HG03159 (cell line): ENCODE results near the gene CREBZF.
"Not testable (repeated sequence)": the region's sequence is repeated elsewhere in the genome, so short reads cannot be mapped to it uniquely, and the experiment has no call there.

ENCODE experiments used
- ATAC-seq: cut with Tn5 transposase; IDR thresholded peaks from one replicate; pipeline ENCODE4 v1.9.1; 2021; ENCODE audit warnings: mild to moderate bottlenecking, moderate library complexity; ENCODE audit not compliant: unreplicated experiment

CREBZF gene

GRCh38 chr11:85670949-85671663 is 6.2 kb upstream of the CREBZF start:
- not testable (repeated sequence) for ATAC-seq

- no peak for ATAC-seq
Observed at GRCh38 chr11:85668157-85668556, 3.2 kb upstream of the CREBZF start.

- ATAC-seq = no peak
Observed at GRCh38 chr11:85666687-85667086, 1.8 kb upstream of the CREBZF start.

- ATAC-seq = no peak
Observed at GRCh38 chr11:85665733-85666132, 804 bp upstream of the CREBZF start.

- ATAC-seq = peak; percentile 77
Observed at GRCh38 chr11:85663753-85664614, 945 bp downstream of the CREBZF start.

- no peak for ATAC-seq
Observed at GRCh38 chr11:85663080-85663752, 1.7 kb downstream of the CREBZF start.

- no peak for ATAC-seq
Observed at GRCh38 chr11:85661972-85662664, 2.8 kb downstream of the CREBZF start.

- ATAC-seq = no peak
Observed at GRCh38 chr11:85658180-85658579, 6.7 kb downstream of the CREBZF start.

GRCh38 chr11:85656777-85657176 is 8.2 kb downstream of the CREBZF start:
- no peak for ATAC-seq

GRCh38 chr11:85654343-85654742 is 10.6 kb downstream of the CREBZF start:
- not testable (repeated sequence) for ATAC-seq

GRCh38 chr11:85652786-85653447 is 12.0 kb downstream of the CREBZF start:
- ATAC-seq = no peak

GRCh38 chr11:85651118-85651517 is 13.8 kb downstream of the CREBZF start:
- ATAC-seq = no peak

- peak; percentile 99 for ATAC-seq
Observed at GRCh38 chr11:85647604-85648299, 17.2 kb downstream of the CREBZF start, which contains the start of gene TMEM126A. Gene TMEM126A (plus strand): TSS chr11:85647967. CDS start chr11:85650256, 2,289 bp downstream.

GRCh38 chr11:85647078-85647477 is 17.9 kb downstream of the CREBZF start:
- no peak for ATAC-seq

- ATAC-seq = no peak
Observed at GRCh38 chr11:85643191-85643614, 21.7 kb downstream of the CREBZF start.

- no peak for ATAC-seq
Observed at GRCh38 chr11:85634747-85635146, 30.2 kb downstream of the CREBZF start.

- ATAC-seq = peak; percentile 6
Observed at GRCh38 chr11:85628771-85629341, 36.1 kb downstream of the CREBZF start.

- ATAC-seq = peak; percentile 99
Observed at GRCh38 chr11:85627998-85628770, 36.7 kb downstream of the CREBZF start, which contains the start of gene TMEM126B. Gene TMEM126B (plus strand): TSS chr11:85628593. CDS start chr11:85628608, 15 bp downstream.
